SHP77 treated with DMSO at 0.1 percent for 48 hours (cell line): ENCODE measurements around the gene P2RX4.
"Not testable (repeated sequence)": the region's sequence is repeated elsewhere in the genome, so short reads cannot be mapped to it uniquely, and the experiment has no call there.

Experiments
- DNase-seq: peaks from one replicate; lab custom pipeline; 2025; lab: John Stamatoyannopoulos, UW

Gene P2RX4

DNA sequence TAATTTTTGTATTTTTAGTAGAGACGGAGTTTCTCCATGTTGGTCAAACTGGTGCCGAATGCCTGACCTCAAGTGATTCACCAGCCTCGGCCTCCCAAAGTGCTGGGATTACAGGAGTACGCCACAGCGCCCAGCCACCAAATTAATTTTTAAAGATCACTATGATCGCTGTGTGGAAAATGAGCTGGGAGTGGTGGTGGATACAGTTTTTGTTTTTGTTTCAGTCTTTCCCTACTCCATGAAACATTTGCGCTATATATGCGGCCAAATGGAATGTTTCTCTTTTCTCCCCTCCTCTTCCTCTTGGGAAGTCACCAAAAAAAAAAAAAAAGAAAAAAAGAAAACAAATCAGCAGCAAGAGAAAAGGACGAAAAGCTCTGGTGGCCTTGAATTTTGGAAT is 20.8 kb upstream of the P2RX4 start:
- DNase-seq, result no peak

DNA sequence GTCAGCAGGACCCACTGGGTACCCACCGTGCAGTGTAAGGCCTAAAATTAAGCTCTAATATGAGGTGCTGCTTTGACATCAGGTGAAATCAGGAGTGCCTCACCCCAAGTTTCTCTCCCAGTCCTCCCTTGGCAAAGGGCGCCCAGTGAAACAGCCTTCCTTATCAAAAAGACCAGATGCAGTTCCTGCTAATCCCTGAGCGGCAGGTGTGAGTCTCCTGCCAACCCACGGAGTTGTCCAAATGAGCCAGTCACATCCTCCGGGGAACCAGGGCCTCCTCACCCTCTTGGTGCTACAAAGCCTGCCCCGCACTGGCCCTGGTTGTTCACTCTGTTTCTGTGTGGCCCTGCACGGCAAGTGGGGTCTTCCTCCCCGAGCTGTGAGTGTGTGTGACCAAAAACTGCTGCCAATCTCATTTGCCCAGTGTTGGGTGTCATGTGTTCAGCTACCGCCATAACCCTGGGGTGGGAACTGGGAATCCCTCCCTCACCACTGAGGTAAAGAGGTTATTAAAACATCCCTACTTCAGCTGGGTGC is 20.2 kb upstream of the P2RX4 start:
- DNase-seq, result no peak

- DNase-seq, result no peak
Measured at GRCh38 chr12:121190523-121191031, 19.4 kb upstream of the P2RX4 start.

GRCh38 chr12:121191151-121191550 is 18.8 kb upstream of the P2RX4 start:
- DNase-seq, result no peak

GRCh38 chr12:121196902-121197301 is 13.0 kb upstream of the P2RX4 start:
- no peak for DNase-seq

DNA sequence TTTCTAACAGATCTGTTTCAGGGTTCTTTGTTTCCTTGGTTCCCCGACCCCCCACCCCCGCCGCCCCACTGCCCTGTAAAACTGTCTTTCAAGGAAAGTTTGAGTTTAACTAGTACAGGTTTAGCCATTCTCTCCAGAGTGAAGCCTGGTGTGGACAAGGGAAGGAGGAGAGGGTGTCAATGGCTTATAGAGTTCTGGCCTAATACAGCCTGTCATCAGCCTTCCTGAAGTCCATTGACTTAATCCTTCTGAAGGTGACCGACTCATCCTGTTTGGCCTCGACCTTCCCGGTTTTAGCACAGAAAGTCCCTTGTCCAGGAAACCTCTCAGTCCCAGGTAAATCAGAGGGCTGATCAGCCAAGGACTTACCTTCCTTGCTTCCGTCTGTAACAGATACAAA is 11.0 kb upstream of the P2RX4 start:
- DNase-seq, result no peak

GRCh38 chr12:121201140-121201539 is 8.8 kb upstream of the P2RX4 start:
- DNase-seq, result not testable (repeated sequence)

DNA sequence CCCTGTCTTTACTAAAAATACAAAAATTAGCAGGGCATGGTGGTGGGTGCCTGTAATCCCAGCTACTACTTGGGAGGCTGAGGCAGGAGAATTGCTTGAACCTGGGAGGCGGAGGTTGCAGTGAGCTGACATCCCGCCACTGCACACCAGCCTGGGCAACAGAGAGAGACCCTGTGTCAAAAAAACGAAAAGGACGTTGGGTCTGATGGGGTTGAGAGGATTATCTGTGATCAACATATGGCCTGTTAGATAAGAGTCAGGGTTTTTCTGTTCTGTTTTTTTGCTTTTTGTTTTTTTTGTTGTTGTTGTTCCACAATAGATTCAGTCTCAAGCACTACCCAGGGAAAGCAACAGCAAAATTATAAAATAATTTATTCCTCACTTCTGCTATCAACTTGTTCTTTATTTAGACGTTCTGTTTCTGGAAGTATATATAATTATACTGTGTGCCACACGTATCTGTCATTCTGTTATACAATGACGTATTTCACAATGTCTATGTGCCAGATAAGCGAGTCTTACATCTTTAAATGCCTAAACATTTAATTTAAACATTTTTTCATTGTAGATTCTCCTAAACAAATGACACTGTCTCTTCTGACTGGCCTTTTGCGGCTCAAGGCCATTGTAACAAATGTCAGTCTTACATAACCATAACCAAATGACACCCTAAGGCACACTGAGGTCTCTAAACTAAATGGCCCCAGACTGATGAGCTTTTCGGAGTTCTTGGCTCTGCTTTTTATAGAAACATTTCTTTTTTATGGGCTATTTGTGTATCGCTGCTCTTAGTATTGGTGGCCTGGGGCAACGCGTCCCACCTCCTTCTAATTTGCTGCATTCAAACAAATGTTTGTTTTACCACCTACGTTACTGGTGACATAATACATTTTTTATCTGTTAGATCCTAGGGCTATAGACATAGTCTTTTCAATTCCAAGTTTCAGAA is 7.2 kb upstream of the P2RX4 start:
- DNase-seq, result no peak

- no peak for DNase-seq
Measured at GRCh38 chr12:121203482-121203881, 6.4 kb upstream of the P2RX4 start.

GRCh38 chr12:121205491-121205890 is 4.4 kb upstream of the P2RX4 start:
- no peak for DNase-seq

DNA sequence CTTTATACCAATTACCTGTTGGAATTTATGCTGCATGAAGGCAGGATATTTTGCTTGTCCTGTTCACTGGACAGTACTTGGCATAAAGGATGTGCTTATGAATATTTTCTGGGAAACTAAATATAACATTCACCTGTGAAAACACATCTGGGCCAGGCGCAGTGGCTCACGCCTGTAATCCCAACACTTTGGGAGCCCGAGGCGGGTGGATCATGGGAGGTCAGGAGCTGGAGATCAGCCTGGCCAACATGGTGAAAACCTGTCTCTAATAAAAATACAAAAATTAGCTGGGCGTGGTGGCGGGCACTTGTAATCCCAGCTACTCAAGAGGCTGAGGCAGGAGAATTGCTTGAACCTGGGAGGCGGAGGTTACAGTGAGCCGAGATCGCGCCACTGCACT is 1.4 kb upstream of the P2RX4 start:
- not testable (repeated sequence) for DNase-seq

GRCh38 chr12:121209221-121209620 is 708 bp upstream of the P2RX4 start:
- no peak for DNase-seq

GRCh38 chr12:121212875-121213274 is 2.9 kb downstream of the P2RX4 start:
- no peak for DNase-seq

DNA sequence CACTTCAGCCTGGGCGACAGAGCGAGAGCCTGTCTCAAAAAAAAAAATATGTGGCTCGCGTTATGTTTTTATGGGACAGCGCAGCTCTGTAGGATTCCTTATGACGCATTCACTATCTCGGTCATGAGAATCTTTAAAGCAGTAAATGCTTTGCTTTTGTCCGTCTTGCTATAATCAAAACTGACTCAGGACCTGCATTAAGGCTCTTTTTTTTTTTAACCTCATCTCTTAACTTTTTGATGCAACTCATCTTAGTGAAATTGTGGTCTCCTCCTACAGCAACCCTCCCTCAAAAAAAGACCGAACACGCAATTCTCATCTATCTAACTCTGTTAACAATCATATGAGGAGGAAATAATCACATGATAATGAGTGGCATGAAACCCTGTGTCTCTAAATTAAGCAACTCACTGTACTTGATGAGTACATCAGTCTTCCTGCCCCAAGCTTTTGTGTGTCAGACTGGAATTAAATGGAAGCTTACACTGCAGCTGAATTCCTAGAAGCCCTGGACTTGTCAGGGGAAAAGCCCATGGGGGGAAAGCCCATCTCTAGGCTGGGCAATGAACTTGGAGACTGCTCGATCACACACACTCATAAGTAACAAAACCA is 4.3 kb downstream of the P2RX4 start:
- DNase-seq, result no peak

GRCh38 chr12:121214855-121215745 is 5.2 kb downstream of the P2RX4 start:
- no peak for DNase-seq

- no peak for DNase-seq
Measured at GRCh38 chr12:121216102-121216501, 6.2 kb downstream of the P2RX4 start.

- DNase-seq, result no peak
Measured at GRCh38 chr12:121217063-121217462, 7.1 kb downstream of the P2RX4 start.

DNA sequence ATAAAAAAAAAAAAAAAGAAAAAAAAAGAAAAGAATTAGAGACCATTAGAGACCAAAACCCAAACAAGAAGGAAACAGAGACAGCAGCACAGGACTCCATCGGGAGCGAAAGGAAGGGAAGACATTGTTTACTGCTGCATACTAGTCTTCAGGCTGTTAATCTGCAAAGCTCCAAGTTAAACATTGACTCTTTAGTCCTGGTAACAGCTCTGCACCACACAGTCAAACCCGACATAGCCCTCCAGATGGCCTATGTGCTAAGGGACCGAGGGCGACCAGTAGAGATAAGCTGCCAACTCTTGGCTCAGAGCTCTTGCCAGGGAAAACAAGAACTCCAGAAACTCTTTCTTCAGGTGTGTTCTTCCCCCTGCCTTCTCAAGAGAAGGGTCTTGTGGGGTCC is 7.8 kb downstream of the P2RX4 start:
- DNase-seq, result no peak

DNA sequence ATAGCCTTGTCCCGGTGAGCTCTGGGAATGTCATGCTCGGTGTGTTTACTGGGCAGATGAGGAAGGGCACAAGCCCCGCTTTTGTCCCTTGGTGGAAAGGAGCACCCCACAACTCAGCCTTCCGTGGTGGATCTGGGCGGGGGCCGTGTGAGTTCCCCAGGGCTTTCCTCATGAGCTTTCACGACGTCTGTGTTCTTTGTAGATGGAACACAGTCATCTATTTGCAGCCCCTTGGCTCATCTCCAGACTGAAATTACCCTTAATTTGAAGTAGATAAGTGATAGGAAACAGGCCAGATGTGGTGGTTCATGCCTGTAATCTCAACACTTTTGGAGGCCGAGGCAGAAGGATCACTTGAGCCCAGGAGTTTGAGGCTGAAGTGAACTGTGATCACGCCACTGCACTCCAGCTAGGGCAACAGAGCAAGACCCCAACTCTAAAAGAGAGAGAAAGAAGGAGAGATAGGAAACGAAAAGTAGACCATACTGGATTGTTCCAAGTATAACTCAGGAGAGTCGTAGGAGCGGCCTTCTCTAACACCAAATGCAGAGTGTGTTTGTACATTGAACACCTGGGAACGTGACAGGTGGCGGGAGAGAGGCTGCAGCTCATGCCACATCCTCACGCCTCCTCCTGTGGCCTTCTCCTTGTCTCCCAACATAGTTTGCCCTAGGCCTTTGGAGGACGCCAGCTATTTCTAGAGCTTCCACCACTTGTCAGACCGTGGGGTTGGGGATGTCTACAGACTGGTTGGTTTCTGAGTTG is 8.8 kb downstream of the P2RX4 start:
- DNase-seq, result no peak

DNA sequence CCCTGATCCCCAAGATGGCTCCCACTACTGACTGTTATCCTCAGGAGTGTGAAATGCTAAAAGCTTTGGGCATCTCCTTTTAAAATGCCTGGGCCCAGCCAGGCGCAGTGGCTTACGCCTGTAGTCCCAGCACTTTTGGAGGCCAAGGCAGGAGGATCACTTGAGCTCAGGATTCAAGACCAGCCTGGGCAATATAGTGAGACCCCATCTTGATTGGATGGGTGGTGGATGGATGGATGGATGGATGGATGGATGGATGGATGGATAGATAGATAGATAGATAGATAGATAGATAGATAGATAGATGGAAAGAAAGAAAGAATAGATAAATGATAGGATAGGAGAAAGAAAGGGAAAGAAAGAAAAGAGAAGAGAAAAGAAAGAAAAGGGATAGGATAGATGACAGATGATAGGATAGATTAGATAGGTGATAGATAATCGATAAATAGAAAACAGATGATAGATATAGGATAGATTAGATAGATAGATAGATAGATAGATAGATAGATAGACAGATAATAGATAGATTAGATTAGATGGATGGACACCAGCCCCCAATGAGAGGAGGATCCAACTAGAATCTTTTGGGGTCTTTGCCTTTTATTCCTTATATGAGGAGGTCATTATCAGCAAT is 9.5 kb downstream of the P2RX4 start:
- DNase-seq, result no peak

DNA sequence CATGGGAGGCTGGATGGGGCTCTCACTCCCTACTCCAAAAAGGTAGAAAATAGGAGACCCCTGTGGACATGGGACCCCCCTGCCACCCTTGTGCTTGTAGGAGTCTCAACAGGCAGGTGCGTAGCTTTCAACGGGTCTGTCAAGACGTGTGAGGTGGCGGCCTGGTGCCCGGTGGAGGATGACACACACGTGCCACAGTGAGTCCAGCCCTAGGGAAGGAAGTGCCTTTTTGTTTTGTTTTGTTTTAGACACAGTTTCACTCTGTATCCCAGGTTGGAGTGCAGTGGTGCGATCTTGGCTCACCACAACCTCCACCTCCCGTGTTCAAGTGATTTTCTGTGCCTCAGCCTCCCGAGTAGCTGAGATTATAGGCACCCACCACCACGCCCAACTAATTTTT is 12.9 kb downstream of the P2RX4 start:
- no peak for DNase-seq
